Left cardiac atrium (tissue), 4 donors: ENCODE data around the gene OR6S1. TPM values are rescaled to one million over a fixed set of nuclear protein-coding genes. Genes with fewer than 3 reads are reported as not detected.
"Not testable (repeated sequence)": the region's sequence is repeated elsewhere in the genome, so short reads cannot be mapped to it uniquely, and the experiment has no call there.

Experiments used
- ATAC-seq, 2 donors: fragments of 200-7000 bp; cut with Tn5 transposase; one replicate each; pipeline ENCODE4 v1.9.1; 2020; ENCODE audit warnings: mild to moderate bottlenecking in 2 of 2, moderate library complexity in 2 of 2
- DNase-seq: peaks from one replicate; pipeline ENCODE4 v3.0.0-alpha.2; 2020
- intact Hi-C, 2 donors: fragments of 100-400 bp; cut with DNase I; formaldehyde crosslinking; loops; one replicate each; pipeline versions ENCODE4 v1.14.1 to v1.15.1; 2022 to 2023
- total RNA-seq, 2 donors: library from RNA; stranded (reverse); fragmentation: NEBNext Ultra II Directional; extraction: Animal tissue kit (Norgen Biotek cat#: 25700); gene quantifications; one replicate each; pipeline ENCODE4 v1.2.1, GENCODE V29; 2021
- donor health status: DM: no; HTN: yes; CAD: no.
- donor health status: DM: no; HTN: yes; CAD: no; lungs with severe emphysema.
- donor health status: DM: yes; HTN: yes; CAD: no.
- donor health status: Dilated cardiomyopathy.

OR6S1 gene
- total RNA-seq, 2 donors from 2014 or later: not detected

DNA sequence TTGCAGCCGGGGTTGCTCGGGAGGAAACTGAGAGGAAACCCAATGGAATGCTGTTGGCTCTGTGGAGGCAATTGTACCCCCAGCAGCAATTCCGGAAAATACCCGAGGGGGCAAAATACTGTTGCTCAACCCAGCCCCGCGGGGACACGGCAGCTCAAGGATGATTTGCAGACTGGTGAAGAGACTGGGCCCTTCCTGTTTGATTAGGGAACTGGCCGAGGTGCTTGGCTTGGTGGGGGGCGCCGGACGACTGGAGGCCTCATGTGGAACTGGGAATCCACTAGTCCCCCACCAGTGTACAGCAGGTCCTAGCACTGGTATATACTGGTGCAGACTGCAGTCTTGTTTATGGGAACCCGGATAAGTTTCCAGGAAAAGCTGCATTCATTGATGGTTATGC is 40.0 kb downstream of the OR6S1 start:
- ATAC-seq: no peak
- intact Hi-C loops: loop anchor here (10.0 kb wide), 2 partner anchors 127 to 277 kb away; no protein-coding TSS in a partner anchor

DNA sequence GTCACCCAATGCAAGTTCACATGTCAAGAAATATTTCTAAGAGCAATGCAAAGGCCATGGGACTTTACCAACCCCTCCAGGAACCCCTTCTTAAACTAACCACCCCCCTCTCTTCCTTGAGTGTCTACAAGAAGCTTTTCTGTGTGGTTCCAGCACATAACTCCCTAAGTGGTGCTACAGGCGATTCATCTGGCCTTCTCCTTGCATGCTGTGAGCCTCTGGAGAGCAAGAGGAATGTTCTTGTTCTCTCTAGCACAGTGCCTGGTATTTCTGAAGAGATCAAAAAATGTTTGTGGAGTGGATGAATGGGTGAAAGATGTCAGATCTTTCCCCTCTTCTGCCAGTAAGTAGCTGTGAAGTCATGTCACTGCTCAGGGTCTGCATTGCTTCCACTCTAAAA is 44.4 kb downstream of the OR6S1 start:
- ATAC-seq: no peak
- intact Hi-C loops: no loop called here
- no peak for DNase-seq

More for the DNA sequence above, 40.0 kb downstream of the OR6S1 start:
- no peak for DNase-seq

DNA sequence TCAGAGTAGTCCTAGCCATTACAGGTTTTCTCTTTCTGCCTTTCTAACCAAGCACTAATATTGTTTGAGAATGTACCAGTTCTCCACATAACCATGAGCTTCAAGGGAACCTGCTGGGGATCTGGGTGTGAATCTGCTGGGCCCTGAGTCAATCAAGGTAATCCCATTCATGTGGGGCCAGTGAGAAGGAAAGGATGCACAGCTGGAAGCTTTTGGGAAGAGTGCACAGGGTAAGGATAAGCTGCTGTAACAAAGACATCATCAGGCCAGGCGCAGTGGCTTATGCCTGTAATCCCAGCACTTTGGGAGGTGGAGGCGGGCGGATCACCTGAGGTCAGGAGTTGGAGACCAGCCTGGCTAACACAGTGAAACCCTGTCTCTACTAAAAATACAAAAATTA is 45.8 kb downstream of the OR6S1 start:
- intact Hi-C loops, DNase-seq, ATAC-seq: not testable (repeated sequence)

DNA sequence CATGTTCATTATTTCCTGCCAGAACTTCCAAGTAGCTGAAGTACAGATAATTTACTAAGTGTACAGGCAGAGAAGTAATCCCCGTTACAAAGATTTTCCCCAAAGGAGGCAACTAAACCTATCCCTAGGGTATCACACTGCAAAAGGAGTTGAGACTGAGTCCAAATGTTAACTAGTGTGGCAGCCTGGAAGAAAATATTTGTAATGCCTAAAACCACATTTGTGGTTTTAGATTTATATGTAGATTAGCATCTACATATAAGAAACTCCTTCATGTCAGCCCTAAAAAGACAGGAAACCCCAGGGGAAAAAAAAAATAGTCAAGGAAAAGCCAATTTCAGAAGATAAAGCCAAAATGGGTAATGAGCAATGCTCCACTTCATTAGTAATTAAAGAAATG is 48.9 kb downstream of the OR6S1 start:
- ATAC-seq (no peak), DNase-seq (no peak)
- intact Hi-C loops: no loop called here

DNA sequence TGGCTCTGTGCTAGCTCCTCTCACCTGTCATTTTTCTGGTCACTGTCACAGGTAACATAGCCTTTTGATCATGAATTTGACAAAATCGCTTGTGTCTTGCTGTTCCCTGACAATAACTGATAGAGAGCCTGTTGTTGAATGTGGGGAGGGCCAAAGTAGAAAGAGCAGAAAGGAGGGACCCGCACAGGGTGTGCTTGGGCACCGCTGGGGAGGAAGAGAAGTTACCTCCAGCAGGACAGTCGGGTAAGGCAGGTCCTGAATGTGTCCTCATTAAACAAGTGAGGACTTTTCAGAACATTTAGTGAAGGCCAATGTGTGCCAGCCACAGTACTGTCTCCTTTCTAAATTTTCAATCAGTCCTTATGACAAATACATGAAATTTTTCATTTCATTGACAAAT is 50.3 kb downstream of the OR6S1 start, which contains the start of gene RNASE12:
TSS of gene RNASE12 (minus strand) at position 142 of the 400 bp plus-strand sequence. CDS start 653 bp downstream, outside the sequence.
- no peak for DNase-seq
- intact Hi-C loops: no loop called here
- no peak for ATAC-seq

Other genes starting within 250 kb of the OR6S1 start
- gene TEP1, start 228.2 kb downstream of the OR6S1 start, total RNA-seq: 10 to 100 TPM; 13.1 to 17.1 TPM
- gene KLHL33, start 205.5 kb downstream of the OR6S1 start, total RNA-seq: under 1 TPM; 0.34 to 0.77 TPM
- 10 to 100 TPM; 15.4 to 23.5 TPM for gene OSGEP, start 186.9 kb downstream of the OR6S1 start, total RNA-seq
- gene APEX1, start 186.5 kb downstream of the OR6S1 start, total RNA-seq: 10 to 100 TPM; 68.3 to 91.5 TPM
- gene PIP4P1, start 180.3 kb downstream of the OR6S1 start, total RNA-seq: 10 to 100 TPM; 19.5 to 23.2 TPM
- gene PNP, start 172.3 kb downstream of the OR6S1 start, total RNA-seq: 10 to 100 TPM; 10.8 to 29.4 TPM
- gene RNASE10, start 136.2 kb downstream of the OR6S1 start, total RNA-seq: under 1 TPM; 0.27 to 0.34 TPM
- not detected for gene RNASE9, start 80.6 kb downstream of the OR6S1 start, total RNA-seq
- gene RNASE11, start 53.7 kb downstream of the OR6S1 start, total RNA-seq: not detected
- not detected for gene RNASE12, start 50.3 kb downstream of the OR6S1 start, total RNA-seq
- gene RNASE4, start 42.9 kb upstream of the OR6S1 start, total RNA-seq: 10 to 100 TPM; 15.9 to 20.8 TPM
- 10 to 100 TPM in 1 of 2 donors, 1 to 10 TPM in 1; 7.1 to 13.0 TPM for gene ANG, start 47.1 kb upstream of the OR6S1 start, total RNA-seq
- not detected for gene EDDM3A, start 104.2 kb upstream of the OR6S1 start, total RNA-seq
- not detected for gene EDDM3B, start 126.7 kb upstream of the OR6S1 start, total RNA-seq
- gene RNASE6, start 139.6 kb upstream of the OR6S1 start, total RNA-seq: 10 to 100 TPM in 1 of 2 donors, 1 to 10 TPM in 1; 6.9 to 16.1 TPM
- gene RNASE1, start 161.2 kb upstream of the OR6S1 start, total RNA-seq: 100 to 1,000 TPM; 295 to 632 TPM
- not detected for gene RNASE3, start 249.7 kb upstream of the OR6S1 start, total RNA-seq